ENCODE measurements around the gene PSD2.
A peak's percentile ranks its signal among the peaks of the same experiment; 100 is the strongest.

PSD2 gene

GRCh38 chr5:139838381-139839197 lies 43.0 kb downstream of the PSD2 start:
- Mint-ChIP-seq H3K27ac (no peak overlapping the region), H3K4me1 (ENCODE audit: low read depth) (no peaks in the 10 kb centered on the region), H3K4me3 (no peak overlapping the region), H3K9me3 (no peaks in the 10 kb centered on the region), H3K36me3 (ENCODE audit: low read depth) (no peaks in the 10 kb centered on the region), H3K27me3 (peaks cover 19% of the 10 kb centered on the region)
- intact Hi-C loops (cut with micrococcal nuclease), result no loop called here

DNA sequence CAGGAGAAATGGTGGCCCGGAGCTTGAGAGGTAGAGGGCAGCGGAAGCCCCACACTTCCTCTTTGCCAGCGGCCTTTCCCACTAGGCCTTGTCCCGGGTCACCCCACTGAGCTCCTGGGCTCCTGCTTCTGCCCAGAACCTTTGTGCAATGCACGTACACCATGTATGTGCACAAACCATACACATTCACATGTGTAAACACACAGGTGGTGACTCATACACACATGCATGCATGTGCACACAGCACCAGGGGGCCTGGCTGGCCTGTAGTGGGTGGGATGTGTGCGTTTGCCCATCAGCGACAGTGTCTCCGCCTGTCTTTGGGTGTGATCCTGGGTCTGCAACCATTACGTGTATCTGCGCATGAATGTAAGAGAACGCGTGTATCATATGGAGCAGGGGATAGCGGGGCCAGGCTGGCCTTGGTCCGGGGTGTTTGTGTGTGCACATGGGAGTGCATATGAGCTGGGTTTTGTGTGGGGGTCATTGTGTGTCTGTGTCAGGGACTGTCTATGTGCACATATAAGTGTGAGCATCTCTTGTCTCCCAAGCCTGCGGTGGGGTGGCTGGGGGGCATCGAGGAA lies 43.7 kb downstream of the PSD2 start:
- Mint-ChIP-seq H3K4me3 (no peak overlapping the region), H3K36me3 (ENCODE audit: low read depth) (no peaks in the 10 kb centered on the region), H3K9me3 (no peaks in the 10 kb centered on the region), H3K27me3 (peaks cover 14% of the 10 kb centered on the region), H3K4me1 (ENCODE audit: low read depth) (no peaks in the 10 kb centered on the region), H3K27ac (no peak overlapping the region)
- intact Hi-C loops (cut with micrococcal nuclease), result no loop called here

DNA sequence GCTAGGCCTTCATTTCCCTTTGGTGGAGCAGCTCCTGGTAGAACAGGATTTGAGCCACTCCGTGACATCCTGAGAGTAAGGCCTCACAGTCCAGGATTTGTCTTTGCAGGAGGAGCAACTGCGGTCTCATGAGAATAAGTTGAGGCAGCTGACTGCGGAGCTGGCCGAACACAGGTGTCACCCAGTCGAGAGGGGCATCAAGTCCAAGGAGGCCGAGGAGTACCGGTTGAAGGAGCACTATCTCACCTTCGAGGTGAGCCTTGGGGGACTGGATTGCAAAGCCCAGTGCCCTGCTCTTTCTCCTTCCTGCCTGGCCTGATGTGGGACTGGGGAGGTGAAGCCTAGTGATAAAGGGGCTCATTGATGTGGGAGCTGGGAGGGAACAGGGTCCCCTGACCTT lies 44.3 kb downstream of the PSD2 start:
- intact Hi-C loops (cut with micrococcal nuclease), result no loop called here
- peaks cover 17% of the 10 kb centered on the region for H3K27me3 Mint-ChIP-seq
- H3K9me3 Mint-ChIP-seq, result no peaks in the 10 kb centered on the region
- H3K4me3 Mint-ChIP-seq, result no peak overlapping the region
- no peaks in the 10 kb centered on the region for H3K36me3 Mint-ChIP-seq (ENCODE audit: low read depth)
- H3K27ac Mint-ChIP-seq, result no peak overlapping the region
- H3K4me1 Mint-ChIP-seq (ENCODE audit: low read depth), result no peaks in the 10 kb centered on the region

- no peaks in the 10 kb centered on the region for H3K4me1 Mint-ChIP-seq (ENCODE audit: low read depth)
- H3K36me3 Mint-ChIP-seq (ENCODE audit: low read depth), result no peaks in the 10 kb centered on the region
- intact Hi-C loops (cut with micrococcal nuclease), result no loop called here
- H3K4me3 Mint-ChIP-seq, result no peak overlapping the region
- H3K9me3 Mint-ChIP-seq, result no peaks in the 10 kb centered on the region
- H3K27ac Mint-ChIP-seq, result no peak overlapping the region
- H3K27me3 Mint-ChIP-seq, result peaks cover 30% of the 10 kb centered on the region
These were observed 45.9 kb downstream of the PSD2 start for GRCh38 chr5:139841549-139841948.

GRCh38 chr5:139842321-139842720 lies 46.7 kb downstream of the PSD2 start:
- H3K4me1 Mint-ChIP-seq (ENCODE audit: low read depth), result peaks cover 2% of the 10 kb centered on the region
- no peak overlapping the region for H3K4me3 Mint-ChIP-seq
- intact Hi-C loops (cut with micrococcal nuclease), result no loop called here
- H3K27me3 Mint-ChIP-seq, result peaks cover 37% of the 10 kb centered on the region
- no peaks in the 10 kb centered on the region for H3K9me3 Mint-ChIP-seq
- H3K27ac Mint-ChIP-seq, result no peak overlapping the region
- H3K36me3 Mint-ChIP-seq (ENCODE audit: low read depth), result no peaks in the 10 kb centered on the region

DNA sequence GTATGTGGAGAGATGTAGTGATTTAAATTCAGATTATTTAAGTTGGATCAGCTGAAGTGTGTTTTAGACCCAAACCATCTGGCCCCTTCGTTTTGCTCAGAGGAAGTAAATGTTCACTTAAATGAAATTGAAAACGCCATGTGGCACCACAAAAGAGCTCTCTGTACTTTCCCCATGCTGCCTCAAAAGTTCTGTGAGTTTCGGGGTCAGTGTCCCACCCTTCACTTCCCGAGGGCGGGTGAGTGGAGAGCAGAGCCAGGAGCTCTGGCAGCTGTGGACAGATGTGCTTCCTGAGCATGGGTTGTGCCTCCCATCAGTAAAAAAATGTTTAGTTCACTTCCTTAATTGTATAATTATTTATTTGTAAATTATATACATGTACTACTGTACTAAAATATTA lies 48.4 kb downstream of the PSD2 start:
- H3K27me3 Mint-ChIP-seq, result peaks cover 47% of the 10 kb centered on the region
- H3K9me3 Mint-ChIP-seq, result no peaks in the 10 kb centered on the region
- intact Hi-C loops (cut with micrococcal nuclease), result loop anchor here (1.0 kb wide), 1 partner anchor 56 kb away; no protein-coding TSS in a partner anchor
- no peak overlapping the region for H3K4me3 Mint-ChIP-seq
- H3K4me1 Mint-ChIP-seq (ENCODE audit: low read depth), result peaks cover 5% of the 10 kb centered on the region
- H3K36me3 Mint-ChIP-seq (ENCODE audit: low read depth), result no peaks in the 10 kb centered on the region
- no peak overlapping the region for H3K27ac Mint-ChIP-seq

GRCh38 chr5:139844472-139845145 lies 49.0 kb downstream of the PSD2 start:
- H3K27ac Mint-ChIP-seq, result no peak overlapping the region
- intact Hi-C loops (cut with micrococcal nuclease), result loop anchor here (1.0 kb wide), 1 partner anchor 56 kb away; no protein-coding TSS in a partner anchor

DNA sequence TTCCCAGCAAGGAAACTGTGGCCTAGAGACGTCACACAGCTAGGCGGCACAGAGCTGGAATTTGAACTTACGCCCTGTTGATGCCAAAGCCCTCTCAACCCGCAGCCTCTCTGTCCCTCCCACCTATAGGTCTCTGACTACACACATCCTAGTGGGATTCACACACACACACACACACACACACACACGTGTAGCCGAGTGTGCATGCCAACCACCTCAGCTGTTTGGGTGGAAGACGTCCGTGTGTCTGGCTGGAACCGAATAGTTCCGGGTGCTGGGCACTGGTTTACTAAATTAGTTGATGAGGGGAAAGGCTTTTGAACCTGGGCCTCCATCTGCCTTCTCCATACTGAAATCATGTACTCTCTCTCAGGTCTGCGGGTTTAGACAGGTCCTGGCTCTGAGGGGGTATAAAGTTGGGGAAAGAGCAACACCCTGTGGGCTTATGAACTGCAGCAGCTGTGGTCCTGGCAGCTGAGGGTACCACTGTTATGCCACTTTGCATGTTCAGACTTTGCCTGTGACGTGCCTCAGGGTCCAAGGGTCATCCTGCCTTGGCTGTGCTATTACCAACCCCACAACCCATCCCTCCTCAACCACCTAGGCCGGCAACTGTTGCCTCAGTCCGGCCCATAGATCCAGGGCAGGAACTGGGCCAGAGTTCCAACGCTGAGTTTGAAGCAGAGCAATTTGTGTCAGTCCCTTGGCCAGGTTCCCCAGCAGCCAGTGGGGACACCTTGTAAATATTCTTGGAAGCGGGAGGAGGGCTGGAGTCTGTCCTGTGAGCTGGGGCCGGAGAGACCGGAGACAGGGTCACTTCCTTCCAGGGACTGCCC lies 50.5 kb downstream of the PSD2 start:
- Mint-ChIP-seq H3K27me3 (peaks cover 66% of the 10 kb centered on the region), H3K4me3 (no peak overlapping the region), H3K27ac (no peak overlapping the region), H3K4me1 (ENCODE audit: low read depth) (peaks cover 5% of the 10 kb centered on the region), H3K36me3 (ENCODE audit: low read depth) (no peaks in the 10 kb centered on the region), H3K9me3 (no peaks in the 10 kb centered on the region)
- intact Hi-C loops (cut with micrococcal nuclease), result no loop called here

More at GRCh38 chr5:139844472-139845145, 49.0 kb downstream of the PSD2 start:
- H3K4me3 Mint-ChIP-seq, result no peak overlapping the region
- H3K36me3 Mint-ChIP-seq (ENCODE audit: low read depth), result no peaks in the 10 kb centered on the region
- H3K9me3 Mint-ChIP-seq, result no peaks in the 10 kb centered on the region
- peaks cover 53% of the 10 kb centered on the region for H3K27me3 Mint-ChIP-seq
- peaks cover 5% of the 10 kb centered on the region for H3K4me1 Mint-ChIP-seq (ENCODE audit: low read depth)

DNA sequence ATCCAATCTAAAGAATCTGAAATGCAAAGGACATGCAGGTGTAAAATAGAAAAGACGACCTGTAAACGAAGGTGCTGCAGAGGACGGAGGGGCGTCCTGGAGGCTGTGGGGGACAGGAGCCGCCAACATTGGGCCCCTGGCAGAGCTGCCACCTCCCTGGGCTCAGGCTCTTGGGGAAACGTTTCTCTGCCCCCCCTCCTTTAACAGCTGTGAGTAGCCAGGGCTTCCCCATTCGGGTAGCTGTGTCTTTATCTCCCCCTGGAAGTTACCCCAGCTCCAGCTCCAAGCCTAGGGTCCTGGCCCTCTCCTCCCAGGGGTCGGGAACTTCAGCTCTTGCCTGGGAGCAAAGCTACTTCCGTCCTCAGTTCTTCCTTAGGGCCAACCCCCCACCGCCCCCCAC lies 51.5 kb downstream of the PSD2 start:
- Mint-ChIP-seq H3K27ac (no peak overlapping the region), H3K36me3 (ENCODE audit: low read depth) (no peaks in the 10 kb centered on the region), H3K4me3 (no peak overlapping the region), H3K27me3 (peaks cover 66% of the 10 kb centered on the region), H3K4me1 (ENCODE audit: low read depth) (peaks cover 5% of the 10 kb centered on the region), H3K9me3 (no peaks in the 10 kb centered on the region)
- intact Hi-C loops (cut with micrococcal nuclease), result no loop called here

GRCh38 chr5:139847790-139848507 lies 52.3 kb downstream of the PSD2 start:
- intact Hi-C loops (cut with micrococcal nuclease), result no loop called here
- H3K27ac Mint-ChIP-seq, result no peak overlapping the region
- H3K27me3 Mint-ChIP-seq, result peaks cover 60% of the 10 kb centered on the region
- H3K36me3 Mint-ChIP-seq (ENCODE audit: low read depth), result no peaks in the 10 kb centered on the region
- H3K4me1 Mint-ChIP-seq (ENCODE audit: low read depth), result peaks cover 5% of the 10 kb centered on the region
- H3K9me3 Mint-ChIP-seq, result no peaks in the 10 kb centered on the region
- H3K4me3 Mint-ChIP-seq, result peak overlapping the region; percentile 57

DNA sequence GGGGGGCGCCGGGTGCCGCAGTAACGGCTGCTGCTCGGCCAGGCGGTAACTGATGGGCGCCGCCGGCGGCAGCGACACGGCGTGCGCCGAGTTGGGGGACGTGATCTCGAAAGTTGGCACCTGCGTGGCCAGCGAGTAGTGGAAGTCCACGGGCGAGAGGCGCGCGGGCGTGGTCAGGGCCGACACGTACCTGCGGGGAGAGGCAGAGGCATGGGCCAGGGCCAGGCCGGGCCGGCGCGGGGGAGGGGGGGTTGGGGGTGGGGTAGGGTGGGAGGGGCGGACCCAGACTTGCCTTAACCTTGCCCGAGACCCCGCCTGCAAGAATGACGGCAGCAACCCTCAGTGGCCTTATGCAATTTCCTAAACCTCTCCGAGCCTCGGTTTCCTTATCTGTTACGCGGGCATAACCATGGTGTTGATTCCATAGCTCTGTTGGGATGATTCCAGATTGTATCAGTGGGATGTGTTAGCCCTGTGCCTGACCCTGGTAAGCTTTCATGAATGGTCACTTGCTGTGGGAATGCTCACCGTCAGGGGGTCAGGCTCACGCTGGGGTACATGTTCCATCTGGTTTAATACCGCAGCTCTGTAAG lies 53.0 kb downstream of the PSD2 start:
- peaks cover 5% of the 10 kb centered on the region for H3K4me1 Mint-ChIP-seq (ENCODE audit: low read depth)
- peaks cover 58% of the 10 kb centered on the region for H3K27me3 Mint-ChIP-seq
- H3K27ac Mint-ChIP-seq, result no peak overlapping the region
- peak overlapping the region; percentile 30 for H3K4me3 Mint-ChIP-seq
- no peaks in the 10 kb centered on the region for H3K36me3 Mint-ChIP-seq (ENCODE audit: low read depth)
- H3K9me3 Mint-ChIP-seq, result no peaks in the 10 kb centered on the region
- intact Hi-C loops (cut with micrococcal nuclease), result no loop called here

GRCh38 chr5:139849501-139849900 lies 53.9 kb downstream of the PSD2 start:
- no peak overlapping the region for H3K4me3 Mint-ChIP-seq
- H3K27ac Mint-ChIP-seq, result no peak overlapping the region
- intact Hi-C loops (cut with micrococcal nuclease), result no loop called here
- peaks cover 5% of the 10 kb centered on the region for H3K4me1 Mint-ChIP-seq (ENCODE audit: low read depth)
- H3K27me3 Mint-ChIP-seq, result peaks cover 56% of the 10 kb centered on the region
- H3K9me3 Mint-ChIP-seq, result no peaks in the 10 kb centered on the region
- H3K36me3 Mint-ChIP-seq (ENCODE audit: low read depth), result no peaks in the 10 kb centered on the region

DNA sequence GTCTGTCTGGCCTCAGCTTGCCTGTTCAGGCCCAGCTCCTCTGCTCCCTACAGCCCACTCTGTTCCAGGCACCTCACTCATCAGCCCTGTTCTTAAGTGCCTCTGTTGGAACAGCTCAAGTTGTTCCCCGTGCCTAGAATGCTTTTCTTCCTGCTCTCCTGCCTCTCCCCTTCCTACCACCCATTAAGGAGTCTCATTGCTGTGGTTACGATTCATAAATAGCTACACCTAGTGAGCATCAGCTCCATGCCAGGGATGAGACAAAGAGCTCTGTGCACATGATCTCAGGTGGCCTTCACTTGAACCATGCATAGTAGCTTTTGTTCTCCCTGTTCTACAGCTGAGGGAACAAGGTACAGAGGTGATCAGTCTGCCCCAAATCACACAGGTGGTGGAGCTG lies 54.3 kb downstream of the PSD2 start:
- intact Hi-C loops (cut with micrococcal nuclease), result no loop called here
- no peaks in the 10 kb centered on the region for H3K36me3 Mint-ChIP-seq (ENCODE audit: low read depth)
- no peak overlapping the region for H3K27ac Mint-ChIP-seq
- H3K27me3 Mint-ChIP-seq, result peaks cover 52% of the 10 kb centered on the region
- H3K9me3 Mint-ChIP-seq, result no peaks in the 10 kb centered on the region
- H3K4me3 Mint-ChIP-seq, result no peak overlapping the region
- peaks cover 5% of the 10 kb centered on the region for H3K4me1 Mint-ChIP-seq (ENCODE audit: low read depth)

Data from dendritic cell treated with granulocyte-macrophage colony-stimulating factor and Interleukin-4, amounts not matched to agents 40 ng/mL and 50 ng/mL, for 4 days (primary cell).